ENCODE results near the gene EPHA10. TPM values are rescaled to one million over a fixed set of nuclear protein-coding genes. Genes with fewer than 3 reads are reported as not detected.
"Not testable (repeated sequence)": the region's sequence is repeated elsewhere in the genome, so short reads cannot be mapped to it uniquely, and the experiment has no call there.

Gene EPHA10
- total RNA-seq, 1 donor from 2014 or later, result 8.6 TPM

DNA sequence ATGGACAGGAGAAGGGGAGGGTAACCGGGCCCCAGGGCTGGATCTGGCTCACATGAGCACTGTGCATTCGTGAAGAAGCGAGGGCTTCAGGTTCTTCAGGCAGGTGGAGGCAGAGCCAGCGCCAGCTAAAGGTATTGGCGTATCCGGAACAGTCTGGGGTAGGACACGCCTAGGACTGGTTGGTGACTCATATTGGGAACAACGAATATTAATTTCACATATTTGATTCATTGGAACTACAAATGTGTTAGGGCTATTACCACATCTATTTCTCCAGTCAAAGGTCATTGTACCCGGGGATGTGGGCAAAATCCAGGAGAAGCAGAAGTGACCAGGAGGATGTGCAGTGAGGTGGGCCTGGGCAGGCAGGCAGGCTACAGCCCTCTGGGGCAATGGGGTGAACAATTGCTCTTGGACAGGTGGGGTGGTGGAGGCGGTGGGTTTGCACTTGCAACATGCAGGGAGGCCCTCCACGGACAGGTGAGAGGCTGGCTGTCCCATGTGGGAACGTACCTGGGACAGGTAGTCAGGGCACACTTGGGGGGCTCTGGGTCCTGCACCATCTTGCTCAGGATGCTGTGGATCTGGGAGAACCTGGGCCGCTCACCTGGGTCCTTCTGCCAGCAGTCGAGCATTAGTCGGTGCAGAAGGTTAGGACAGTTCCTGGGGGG lies 45.9 kb downstream of the EPHA10 start:
- DNase-seq (ENCODE audit: low spot score in 2 of 2), result no peak
- FAIRE-seq, result no peak

DNA sequence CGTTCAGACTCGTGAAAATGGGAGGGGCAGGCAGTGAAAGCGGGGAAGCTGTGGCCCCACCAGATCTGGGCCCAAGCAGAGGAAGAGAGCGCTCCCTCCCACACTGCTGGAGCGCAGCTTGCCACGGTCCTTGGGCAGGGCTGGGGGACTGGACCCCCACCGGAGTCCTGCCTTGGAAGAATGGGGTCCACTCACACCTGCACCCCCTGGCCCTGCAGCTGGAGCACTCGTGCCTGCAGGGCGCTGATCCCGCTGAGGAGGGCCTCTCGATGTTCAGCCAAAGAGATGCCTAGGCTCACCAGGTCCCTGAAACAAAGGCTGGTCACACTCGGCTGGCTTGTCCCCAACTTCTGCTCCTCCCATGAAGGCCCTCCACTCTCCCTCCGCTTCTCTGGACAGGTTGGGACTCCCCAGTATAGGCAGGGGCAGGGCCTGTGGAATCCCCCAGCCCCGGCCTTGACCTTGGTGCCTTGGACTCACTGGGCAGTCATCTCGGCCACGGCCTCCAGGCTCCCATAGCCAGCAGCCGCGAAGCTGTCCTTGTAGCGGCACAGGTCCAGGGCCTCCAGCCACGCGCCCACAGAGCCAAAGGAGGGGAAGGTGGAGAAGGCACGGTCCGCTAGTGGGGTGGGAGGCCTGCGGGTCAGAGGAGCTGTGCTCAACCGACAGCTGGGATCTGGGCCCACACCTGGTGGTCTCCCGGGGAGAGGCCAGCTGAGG lies 46.6 kb downstream of the EPHA10 start:
- FAIRE-seq (no peak), DNase-seq (ENCODE audit: low spot score in 2 of 2) (no peak)

DNA sequence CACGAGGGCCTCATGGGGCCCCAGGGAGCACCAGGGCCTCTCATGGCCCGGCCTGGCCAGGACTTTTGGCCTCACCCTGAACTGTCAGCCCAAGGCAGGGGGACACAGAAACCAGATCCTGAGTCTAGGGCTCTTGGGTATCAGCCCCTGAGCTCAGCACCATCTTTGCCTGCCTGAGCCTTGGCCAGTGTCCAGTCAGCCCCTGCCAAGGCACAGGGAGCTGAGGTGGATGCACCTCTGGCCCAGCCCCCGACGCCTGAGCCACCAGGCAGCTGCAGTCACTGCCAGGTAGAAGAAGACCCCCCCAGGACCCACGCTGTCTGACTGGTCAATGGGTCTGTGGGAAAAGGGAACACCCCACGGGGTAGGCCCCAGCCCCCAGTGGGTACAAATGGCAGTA lies 47.3 kb downstream of the EPHA10 start:
- no peak for FAIRE-seq
- DNase-seq (ENCODE audit: low spot score in 2 of 2), result no peak

DNA sequence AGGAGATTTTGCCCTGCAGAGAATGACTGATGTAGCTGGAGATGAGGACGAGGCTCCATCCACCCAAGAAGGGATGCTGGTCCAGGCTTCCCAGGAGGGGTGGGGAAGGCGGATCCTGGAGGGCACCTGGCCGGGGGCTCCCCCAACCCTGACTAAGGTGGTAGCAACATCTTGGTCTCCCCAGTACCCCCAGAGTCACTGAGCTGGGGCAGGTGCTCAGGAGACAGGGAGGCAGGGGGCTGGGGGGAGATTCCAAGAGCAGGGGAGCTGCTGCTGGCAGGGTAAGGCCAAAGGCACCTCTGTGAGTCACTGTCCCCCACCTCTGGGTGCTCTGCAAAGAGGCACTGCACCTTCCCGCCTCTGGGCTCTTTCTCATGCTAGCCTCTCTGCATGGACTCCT lies 48.6 kb downstream of the EPHA10 start:
- FAIRE-seq (no peak), DNase-seq (ENCODE audit: low spot score in 2 of 2) (no peak)

DNA sequence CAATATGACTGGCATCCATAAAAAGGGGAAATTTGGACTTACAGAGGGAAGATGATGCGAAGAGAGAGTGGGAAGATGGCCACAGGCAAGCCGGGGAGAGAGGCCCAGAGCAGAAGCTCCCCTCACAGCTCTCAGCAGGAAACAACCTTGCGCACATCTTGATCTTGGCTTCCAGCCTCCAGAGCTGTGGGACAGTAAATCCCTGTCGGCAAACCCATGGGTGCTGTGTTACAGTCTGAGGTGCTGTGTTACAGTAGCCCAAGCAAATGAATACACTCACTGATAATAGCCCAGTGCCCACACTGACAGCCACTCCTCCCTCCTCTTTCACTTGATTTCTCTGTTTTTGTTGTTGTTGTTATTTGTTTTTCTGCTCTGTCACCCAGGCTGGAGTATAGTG lies 50.2 kb downstream of the EPHA10 start:
- no peak for DNase-seq (ENCODE audit: low spot score in 2 of 2)
- no peak for FAIRE-seq

DNA sequence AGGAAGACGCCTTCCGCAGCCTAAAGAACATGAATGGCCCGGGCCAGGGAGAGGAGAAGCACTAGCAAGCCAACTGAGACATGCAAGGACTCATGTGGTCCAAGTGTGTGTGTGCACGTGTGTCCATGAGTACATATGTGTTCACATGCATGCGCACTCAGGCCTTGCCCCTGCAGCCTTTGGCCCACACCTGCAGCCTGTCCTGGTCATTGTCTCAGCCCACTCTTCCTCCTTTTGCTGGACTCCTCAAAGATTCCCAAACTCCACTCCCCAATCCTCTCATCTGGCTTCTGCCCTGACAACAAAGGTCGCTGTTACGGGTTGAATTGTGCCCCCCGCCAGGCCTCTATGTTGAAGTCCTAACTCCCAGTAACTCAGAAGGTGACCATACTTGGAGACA lies 50.7 kb downstream of the EPHA10 start:
- DNase-seq (ENCODE audit: low spot score in 2 of 2) (no peak), FAIRE-seq (no peak)

DNA sequence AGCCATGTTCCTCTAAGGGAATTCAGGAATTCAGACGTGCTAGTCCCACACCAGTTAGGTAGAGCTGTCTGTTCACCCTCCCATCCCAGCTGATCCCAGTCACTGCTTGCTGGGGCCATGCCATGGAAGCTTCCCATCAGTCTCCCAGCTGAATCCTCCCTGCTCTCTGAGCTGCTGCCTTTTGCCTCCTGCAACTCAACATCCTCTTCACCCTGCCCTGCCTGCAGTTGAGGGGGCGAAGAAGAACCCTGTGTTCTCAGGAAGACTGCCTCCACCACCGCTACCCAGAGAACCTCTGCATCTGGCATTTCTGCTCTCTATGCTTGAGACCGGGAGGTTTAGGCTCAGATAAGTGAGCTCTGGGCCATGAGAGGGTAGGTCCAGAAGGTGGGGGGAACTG lies 56.4 kb downstream of the EPHA10 start:
- no peak for DNase-seq (ENCODE audit: low spot score in 2 of 2)
- FAIRE-seq, result no peak

DNA sequence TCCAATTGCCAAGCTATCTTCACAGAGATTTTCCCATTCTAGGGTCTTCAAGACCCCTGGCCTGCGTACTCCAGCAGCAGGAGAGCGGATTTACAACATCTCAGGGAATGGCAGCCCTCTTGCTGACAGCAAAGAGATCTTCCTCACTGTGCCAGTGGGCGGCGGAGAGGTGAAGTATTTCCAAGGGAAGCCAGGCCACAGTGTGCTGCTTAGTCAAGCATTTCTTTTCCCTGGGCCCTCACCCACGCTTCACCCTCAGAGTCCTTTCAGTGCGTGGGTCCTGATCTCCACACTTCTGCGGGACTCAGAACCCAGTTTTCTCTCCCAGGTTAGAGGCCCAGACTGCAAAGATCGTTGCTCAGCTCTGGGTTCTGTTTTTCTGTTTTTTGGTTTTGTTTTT lies 59.5 kb downstream of the EPHA10 start:
- no peak for FAIRE-seq
- no peak for DNase-seq (ENCODE audit: low spot score in 2 of 2)

DNA sequence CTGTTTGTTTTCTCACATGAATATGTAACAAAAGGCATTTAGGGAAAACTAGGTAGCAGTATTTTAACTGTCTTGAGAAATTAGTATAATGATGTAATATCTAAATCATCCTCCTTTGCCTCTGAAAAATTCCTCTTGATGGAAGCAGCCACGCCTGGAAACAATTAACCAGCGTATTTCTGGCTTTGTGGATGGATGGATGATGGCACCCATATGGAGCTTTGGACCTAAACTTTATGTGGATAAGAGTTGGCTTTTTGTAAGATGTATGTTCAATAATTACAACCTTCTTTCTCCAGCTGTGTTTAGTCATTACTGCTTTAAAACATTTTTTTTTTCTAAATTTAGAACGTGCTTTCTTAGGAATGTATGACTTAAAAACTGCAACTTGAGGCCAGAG lies 60.0 kb downstream of the EPHA10 start:
- FAIRE-seq, result no peak

DNA sequence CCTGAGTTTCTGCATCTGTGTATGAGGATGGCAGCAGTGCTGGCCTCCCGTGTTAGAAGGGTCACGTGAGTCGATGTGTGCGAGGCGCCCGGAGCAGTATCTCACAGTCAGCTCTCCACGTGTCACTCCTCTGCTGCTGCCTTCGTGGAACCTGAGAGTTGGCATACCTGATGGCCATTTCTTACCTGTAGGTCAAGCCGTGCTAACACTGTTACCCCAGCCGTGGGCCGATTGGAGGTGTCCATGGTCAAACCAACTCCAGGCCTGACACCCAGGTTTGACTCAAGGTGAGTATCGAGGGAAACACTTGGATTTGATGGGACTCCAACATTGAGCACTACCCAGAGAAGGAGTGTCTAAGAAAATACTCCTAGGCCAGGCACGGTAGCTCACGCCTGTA lies 61.9 kb downstream of the EPHA10 start:
- DNase-seq (ENCODE audit: low spot score in 2 of 2) (no peak), FAIRE-seq (no peak)

More for the DNA sequence above, 60.0 kb downstream of the EPHA10 start:
- DNase-seq (ENCODE audit: low spot score in 2 of 2), result no peak

DNA sequence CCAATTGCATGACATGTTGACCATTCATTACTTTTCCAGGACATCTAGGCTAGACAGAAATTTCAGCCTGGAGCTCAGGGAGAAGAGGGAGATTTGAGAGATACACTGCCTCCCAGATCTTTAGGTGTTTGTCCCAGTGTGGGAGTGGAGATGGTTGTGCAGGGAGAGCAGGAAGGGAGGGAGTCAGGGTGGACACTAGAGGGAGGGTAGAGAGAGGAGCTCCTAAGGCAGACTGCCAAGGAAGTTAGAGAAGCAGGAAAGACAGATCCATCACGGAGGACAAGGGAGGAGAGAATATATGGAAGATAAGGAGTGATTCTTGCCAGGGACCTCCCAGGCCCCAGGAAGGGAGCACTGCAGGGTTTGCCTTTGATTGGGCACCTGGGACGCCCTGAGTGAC lies 63.9 kb downstream of the EPHA10 start:
- no peak for DNase-seq (ENCODE audit: low spot score in 2 of 2)
- FAIRE-seq, result no peak

DNA sequence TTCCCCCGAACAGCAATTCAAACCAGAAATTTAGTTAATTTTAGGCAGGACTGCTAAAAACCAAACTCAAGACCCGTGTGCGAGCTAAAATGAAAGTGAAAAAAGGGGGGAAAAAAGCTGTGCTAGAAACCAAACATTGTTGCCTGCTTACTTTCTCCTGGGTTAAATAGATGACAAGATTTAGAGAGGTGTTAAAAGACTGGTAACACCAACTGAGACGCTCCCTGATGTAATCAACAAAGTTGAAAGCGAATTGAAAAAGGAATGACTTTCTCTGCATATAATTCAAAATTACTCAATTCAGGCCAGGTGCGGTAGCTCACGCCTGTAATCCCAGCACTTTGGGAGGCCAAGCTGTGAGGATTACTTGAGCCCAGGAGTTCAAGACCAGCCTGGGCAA lies 65.8 kb downstream of the EPHA10 start:
- FAIRE-seq, result no peak
- no peak for DNase-seq (ENCODE audit: low spot score in 2 of 2)

DNA sequence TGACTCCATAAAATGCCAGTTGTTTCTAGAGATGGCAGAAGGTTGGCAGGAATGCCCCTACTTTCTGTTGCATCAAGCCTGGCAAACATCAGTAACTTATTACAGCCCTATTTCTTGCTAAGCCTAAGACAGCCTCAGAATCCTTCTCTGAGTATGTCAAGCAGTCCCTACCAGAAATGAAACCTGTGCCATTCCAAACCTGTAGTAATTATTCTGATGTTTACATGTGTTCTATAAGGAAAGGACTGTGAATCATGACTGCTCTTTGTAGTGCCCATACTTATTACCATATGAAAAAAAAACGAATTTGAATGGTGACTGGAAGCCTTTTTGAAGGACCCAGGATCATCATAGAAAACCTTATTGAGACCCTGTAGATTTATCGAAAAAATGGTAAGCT lies 67.2 kb downstream of the EPHA10 start:
- no peak for DNase-seq (ENCODE audit: low spot score in 2 of 2)
- FAIRE-seq, result no peak

DNA sequence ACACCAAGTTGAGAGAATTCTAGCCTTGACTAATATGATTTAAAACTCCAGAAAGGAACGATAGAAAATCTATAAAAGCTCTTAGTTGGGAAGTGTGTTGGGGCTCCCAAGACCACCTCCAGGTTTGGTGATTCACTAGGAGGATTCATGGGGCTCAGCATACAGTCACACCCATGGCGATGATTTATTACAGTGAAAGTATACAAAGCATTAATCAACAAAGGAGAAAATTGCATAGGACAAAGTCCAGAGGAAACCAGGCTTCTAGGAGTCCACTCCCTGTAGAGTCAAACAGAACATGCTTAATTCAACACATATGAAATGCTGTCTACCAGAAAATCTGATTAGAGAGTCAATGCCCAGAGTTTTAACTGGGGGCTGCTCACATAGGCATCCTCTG lies 67.8 kb downstream of the EPHA10 start:
- no peak for DNase-seq (ENCODE audit: low spot score in 2 of 2)
- FAIRE-seq, result no peak

DNA sequence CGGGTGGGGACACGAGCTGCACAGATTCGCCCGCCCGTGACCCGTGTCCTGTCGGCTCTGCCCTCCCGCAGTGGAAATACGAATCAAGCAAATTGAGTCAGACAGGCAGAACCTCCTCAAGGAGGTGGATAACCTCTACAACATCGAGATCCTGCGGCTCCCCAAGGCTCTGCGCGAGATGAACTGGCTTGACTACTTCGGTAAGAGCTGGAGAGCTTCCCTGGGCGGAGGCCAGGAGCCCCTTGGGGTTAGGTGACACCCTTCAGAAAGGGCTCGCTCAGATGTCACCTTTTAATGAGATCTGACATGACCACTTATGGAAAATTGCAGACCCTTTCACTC lies 72.1 kb downstream of the EPHA10 start:
- no peak for FAIRE-seq
- DNase-seq (ENCODE audit: low spot score in 2 of 2), result no peak

DNA sequence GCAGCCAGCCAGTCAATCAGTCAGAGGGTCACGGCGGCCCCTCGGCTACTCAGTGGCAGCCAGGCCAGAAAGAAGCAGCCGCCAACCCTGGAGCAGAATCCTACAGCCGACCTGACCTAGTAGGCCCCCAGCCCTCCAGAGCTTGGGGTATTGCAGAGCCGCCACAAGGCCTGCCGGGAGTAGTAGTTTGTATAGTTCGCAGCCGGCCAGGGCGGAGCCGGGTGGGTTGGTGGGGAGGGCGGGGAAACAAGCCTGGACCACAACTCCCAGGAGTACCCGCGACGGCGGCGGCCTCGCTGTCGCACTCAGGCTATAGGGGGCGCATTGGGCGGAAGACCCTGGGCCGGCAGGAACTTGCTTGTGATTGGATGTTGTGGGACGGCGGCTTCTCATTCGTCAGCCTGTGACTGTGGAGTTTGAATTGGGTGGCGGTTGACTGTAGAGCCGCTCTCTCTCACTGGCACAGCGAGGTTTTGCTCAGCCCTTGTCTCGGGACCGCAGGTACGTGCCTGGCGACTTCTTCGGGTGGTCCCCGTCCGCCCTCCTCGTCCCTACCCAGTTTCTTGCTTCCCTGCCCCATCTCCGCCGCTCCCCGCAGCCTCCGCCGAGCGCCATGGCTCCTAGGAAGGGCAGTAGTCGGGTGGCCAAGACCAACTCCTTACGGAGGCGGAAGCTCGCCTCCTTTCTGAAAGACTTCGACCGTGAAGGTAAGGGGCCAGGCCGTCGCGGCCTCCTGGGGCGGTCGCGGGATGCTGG lies 72.7 kb downstream of the EPHA10 start, which contains the start of gene CDCA8:
Gene CDCA8 (plus strand): TSS at position 439 of the 756 bp plus-strand sequence. CDS start 175 bp downstream, at position 614.
- DNase-seq (ENCODE audit: low spot score in 2 of 2), result peak; percentile 98 to 99
- no peak for FAIRE-seq

DNA sequence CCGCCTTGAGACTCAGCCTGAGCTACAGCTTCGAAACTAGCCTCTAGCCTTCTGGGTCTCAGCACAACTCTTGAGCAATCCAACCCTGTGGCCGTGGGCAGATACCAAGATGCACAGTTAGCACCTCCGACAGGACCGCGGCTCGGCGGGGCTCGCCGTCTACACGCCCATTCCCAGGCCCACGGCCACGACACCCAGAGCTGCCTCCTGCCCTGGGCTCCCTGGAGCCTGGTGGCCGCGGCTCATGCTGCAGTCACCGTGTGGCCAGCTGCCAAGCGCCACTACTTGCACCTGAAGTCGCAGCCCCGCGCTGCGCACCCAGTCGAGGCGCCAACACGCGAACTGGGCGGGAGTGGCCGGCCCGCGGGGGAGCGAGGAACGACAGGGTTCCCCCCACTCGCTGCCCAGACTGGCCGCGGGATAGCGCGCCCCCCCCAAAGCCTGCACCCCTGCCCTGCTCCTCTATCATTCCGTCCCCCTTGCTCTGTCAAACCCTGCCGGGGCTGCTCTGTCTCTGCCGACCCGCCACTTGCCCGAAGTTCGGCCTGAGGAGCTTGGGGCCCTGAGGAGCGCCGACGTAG lies 73.3 kb downstream of the EPHA10 start:
- FAIRE-seq, result no peak
- DNase-seq (ENCODE audit: low spot score in 2 of 2), result peak; percentile 22 to 29

DNA sequence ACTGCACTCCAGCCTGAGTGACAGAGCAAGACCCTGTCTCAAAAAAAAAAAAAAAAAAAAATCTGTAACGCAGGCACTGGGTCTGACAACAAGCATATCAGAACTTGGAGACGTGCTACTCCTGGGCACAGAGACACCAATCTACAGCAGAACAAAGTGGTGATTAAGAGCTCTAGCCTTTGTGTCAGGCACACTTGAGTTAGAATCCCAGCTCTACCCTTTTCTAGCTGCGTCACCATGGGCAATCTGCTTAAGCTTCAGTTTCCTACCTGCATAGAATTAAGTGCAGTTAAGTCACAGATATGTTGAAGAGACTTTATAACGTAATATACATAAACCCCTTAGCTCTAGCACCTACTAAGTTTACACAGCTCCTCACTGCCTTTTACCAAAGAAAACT lies 76.0 kb downstream of the EPHA10 start:
- DNase-seq (ENCODE audit: low spot score in 2 of 2) (no peak), FAIRE-seq (no peak)

DNA sequence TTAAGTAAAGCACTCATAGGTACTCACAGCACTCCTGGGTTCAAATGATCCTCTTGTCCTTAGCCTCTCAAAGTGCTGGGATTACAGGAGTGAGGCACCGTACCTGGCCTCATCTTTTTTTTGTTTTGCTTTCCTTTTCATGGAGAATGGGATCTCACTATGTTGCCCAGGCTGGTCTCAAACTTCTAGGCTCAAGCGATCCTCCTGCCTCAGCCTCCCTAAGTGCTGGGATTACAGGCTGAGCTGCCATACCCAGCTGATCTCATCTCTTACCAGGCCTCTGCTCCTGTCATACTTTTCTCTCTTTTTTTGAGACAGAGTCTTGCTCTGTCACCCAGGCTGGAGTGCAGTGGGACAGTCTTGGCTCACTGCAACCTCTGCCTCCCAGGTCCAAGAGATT lies 77.2 kb downstream of the EPHA10 start:
- FAIRE-seq; DNase-seq (ENCODE audit: low spot score in 2 of 2): not testable (repeated sequence)

DNA sequence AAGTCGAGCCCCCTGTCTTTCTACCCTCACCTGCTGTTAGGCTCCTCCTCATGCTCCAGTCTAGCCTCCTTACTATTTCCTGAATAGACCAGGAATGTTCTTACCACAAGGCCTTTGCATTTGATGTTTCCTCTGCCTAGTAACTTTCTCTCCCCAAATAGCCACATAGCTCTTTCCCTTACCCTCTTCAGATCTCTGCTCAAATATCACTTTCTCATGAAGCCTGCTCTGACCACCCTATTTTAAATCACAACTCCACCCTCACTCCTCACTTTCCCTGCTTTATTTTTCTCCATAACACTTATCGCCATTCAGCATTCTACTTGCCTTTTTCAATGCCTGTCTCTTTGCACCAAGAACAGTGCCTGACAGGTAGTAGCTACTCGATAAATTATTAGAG lies 79.2 kb downstream of the EPHA10 start:
- no peak for FAIRE-seq
- no peak for DNase-seq (ENCODE audit: low spot score in 2 of 2)

DNA sequence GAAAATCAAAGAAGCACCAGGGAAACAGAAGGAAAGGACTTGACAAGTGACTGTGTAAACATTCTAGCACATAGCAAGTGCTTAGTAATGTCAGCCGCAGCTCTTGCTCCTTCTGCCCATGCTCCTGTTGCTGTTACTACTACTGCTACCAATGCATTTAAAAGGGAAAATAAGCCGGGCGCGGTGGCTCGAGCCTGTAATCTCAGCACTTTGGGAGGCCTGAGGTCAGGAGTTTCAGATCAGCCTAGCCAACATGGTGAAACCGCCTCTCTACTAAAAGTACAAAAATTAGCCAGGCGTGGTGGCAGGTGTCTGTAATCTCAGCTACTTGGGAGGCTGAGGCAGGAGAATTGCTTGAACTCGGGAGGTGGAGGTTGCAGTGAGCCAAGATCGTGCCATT lies 80.7 kb downstream of the EPHA10 start:
- FAIRE-seq; DNase-seq (ENCODE audit: low spot score in 2 of 2): not testable (repeated sequence)
